Activated CD8-positive, alpha-beta memory T cell treated with anti-CD3 and anti-CD28 coated beads for 36 hours (primary cell): ENCODE measurements around the gene CFAP46. TPM values are rescaled to one million over a fixed set of nuclear protein-coding genes. Genes with fewer than 3 reads are reported as not detected.
"Not testable (repeated sequence)": the region's sequence is repeated elsewhere in the genome, so short reads cannot be mapped to it uniquely, and the experiment has no call there.

Source experiments
- CTCF ChIA-PET: fragments of 350-600 bp; sonication (Branson Sonifier 250); formaldehyde crosslinking; loops from one replicate; lab custom pipeline; 2021; ENCODE audit warnings: antibody characterized with exemption; lab: Charles Lee
- POLR2A ChIA-PET: fragments of 350-600 bp; sonication (Branson Sonifier 250); formaldehyde crosslinking; loops from one replicate; lab custom pipeline; 2021; ENCODE audit warnings: antibody characterized with exemption; lab: Charles Lee
- total RNA-seq, 2 experiments: library from RNA; stranded (reverse); gene quantifications; one replicate each; pipeline ENCODE4 v1.2.3, GENCODE V29; 2021

CFAP46 gene
- total RNA-seq, 2 experiments from 2014 or later = 0.19 TPM; not detected in 1

- ChIA-PET CTCF (no interaction called here), POLR2A (no interaction called here)
Measured at GRCh38 chr10:132858121-132859081, 84.0 kb downstream of the CFAP46 start.

GRCh38 chr10:132856869-132857524 is 85.4 kb downstream of the CFAP46 start:
- POLR2A ChIA-PET = no interaction called here
- CTCF ChIA-PET = no interaction called here

- POLR2A ChIA-PET = no interaction called here
- CTCF ChIA-PET = interaction anchor here (0.8 kb wide), 1 partner anchor 217 kb away, joined by 3 read pairs; no protein-coding TSS in a partner anchor
Measured at GRCh38 chr10:132855889-132856288, 86.5 kb downstream of the CFAP46 start.

DNA sequence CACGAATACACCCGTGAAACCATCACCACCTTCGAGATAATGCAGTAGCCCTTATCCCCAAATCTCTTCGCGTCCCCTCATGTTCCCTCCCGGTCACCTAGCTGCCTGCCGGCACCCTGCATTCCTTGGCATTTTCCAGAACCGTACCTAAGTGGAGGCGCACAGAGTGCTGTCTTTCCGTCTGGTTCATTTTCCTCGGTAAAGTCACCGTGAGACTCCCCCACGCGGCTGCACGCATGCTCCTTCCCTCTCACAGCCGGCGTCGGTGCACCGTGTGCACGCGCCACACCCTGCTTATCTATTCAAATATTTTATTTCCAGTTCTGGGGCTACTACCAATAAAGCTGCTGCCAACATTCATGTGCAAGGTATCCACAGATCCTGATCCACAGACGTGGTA is 90.9 kb downstream of the CFAP46 start:
- ChIA-PET POLR2A (no interaction called here), CTCF (interaction anchor here (1.3 to 1.4 kb wide), 2 partner anchors 8 to 197 kb away, joined by 3 read pairs; no protein-coding TSS in a partner anchor)

- POLR2A ChIA-PET = no interaction called here
Measured at GRCh38 chr10:132850896-132851295, 91.5 kb downstream of the CFAP46 start.

GRCh38 chr10:132850246-132850645 is 92.1 kb downstream of the CFAP46 start:
- ChIA-PET CTCF (interaction anchor here (1.3 to 1.4 kb wide), 2 partner anchors 9 to 196 kb away, joined by 3 read pairs; no protein-coding TSS in a partner anchor), POLR2A (no interaction called here)

More at GRCh38 chr10:132850896-132851295, 91.5 kb downstream of the CFAP46 start:
- CTCF ChIA-PET = interaction anchor here (1.3 to 1.4 kb wide), 2 partner anchors 9 to 197 kb away, joined by 3 read pairs; no protein-coding TSS in a partner anchor

GRCh38 chr10:132849546-132850031 is 92.8 kb downstream of the CFAP46 start:
- ChIA-PET POLR2A (no interaction called here), CTCF (no interaction called here)

GRCh38 chr10:132848951-132849545 is 93.3 kb downstream of the CFAP46 start:
- CTCF ChIA-PET = no interaction called here

DNA sequence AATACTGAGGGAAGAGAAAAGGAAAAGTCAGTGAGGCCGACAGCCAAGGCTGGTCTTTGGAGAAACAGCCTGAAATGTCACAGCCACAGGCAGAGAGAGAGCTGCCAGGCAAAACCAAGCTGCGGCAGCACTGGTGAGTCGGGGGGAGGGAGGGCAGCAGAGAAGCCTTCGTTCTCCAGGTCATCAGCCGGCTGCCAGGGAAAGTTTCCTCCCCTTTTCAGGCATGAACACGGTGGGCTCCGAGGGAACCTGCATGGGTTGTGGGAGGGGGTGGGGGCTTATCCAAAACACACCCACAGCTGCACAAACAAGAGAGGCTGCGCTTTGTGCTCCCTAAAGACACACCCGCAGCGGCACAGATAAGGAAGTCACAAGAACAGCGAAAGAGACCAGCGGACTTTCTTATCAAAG is 94.1 kb downstream of the CFAP46 start:
- CTCF ChIA-PET = no interaction called here

More at GRCh38 chr10:132848951-132849545, 93.3 kb downstream of the CFAP46 start:
- POLR2A ChIA-PET = no interaction called here

GRCh38 chr10:132847856-132848255 is 94.5 kb downstream of the CFAP46 start:
- CTCF ChIA-PET = no interaction called here
- POLR2A ChIA-PET = no interaction called here

More for the DNA sequence above, 94.1 kb downstream of the CFAP46 start:
- POLR2A ChIA-PET = no interaction called here

DNA sequence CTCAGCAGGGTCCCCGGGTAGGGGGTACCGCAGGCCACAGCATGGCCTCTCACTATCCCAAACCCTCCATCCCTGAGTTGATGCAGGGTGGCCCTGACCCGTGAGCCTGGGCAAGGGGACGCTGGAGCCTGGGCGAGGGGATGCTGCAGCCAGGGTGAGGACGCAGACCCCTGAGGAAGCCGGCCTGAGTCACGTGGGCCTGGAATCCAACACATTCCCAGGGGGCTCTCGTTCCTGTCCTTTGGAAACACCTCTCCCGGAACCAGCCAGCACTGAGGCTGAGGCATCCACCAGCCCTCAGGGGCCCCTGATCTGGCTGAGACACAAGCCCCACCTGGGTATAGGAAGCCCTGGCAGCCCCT is 95.0 kb downstream of the CFAP46 start:
- ChIA-PET CTCF (no interaction called here), POLR2A (no interaction called here)

DNA sequence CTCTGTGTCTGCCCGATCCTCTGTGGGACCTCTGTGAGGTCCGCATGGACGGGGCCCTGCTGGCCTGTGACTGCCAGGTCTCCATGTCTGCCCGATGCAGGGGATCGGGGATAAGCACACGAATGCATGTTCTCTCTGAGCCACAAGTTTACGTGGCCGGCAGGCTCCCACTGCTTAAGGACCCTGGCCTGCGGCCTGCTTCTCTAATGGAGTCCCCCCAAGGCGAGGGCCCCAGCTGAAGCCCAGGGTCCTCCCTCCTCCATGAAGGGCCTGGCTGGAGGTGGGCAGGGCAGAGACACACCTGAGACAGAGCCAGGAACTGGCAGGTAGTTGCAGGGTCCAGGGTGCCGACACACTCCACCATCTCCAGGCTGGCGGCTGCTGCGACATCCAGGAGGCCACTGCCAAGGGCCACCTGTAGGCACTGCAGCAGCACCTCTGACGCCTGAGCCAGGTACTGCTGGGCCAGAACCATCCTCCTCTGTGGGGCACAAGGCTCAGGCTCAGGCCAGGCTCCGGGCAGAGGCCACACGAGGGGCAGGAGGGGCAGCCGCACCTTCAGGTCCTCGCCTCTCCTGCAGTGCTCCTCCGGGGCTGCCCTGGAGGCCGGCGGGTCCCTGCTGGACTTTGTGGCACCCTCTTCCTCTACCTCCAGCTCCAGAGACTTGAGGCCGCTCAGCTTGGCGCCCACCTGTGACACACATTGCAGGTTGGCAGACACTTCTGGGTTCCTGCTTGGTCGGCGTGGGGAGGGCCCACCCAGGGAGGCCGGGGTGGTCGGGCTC is 95.5 kb downstream of the CFAP46 start:
- CTCF ChIA-PET = no interaction called here
- POLR2A ChIA-PET = no interaction called here

DNA sequence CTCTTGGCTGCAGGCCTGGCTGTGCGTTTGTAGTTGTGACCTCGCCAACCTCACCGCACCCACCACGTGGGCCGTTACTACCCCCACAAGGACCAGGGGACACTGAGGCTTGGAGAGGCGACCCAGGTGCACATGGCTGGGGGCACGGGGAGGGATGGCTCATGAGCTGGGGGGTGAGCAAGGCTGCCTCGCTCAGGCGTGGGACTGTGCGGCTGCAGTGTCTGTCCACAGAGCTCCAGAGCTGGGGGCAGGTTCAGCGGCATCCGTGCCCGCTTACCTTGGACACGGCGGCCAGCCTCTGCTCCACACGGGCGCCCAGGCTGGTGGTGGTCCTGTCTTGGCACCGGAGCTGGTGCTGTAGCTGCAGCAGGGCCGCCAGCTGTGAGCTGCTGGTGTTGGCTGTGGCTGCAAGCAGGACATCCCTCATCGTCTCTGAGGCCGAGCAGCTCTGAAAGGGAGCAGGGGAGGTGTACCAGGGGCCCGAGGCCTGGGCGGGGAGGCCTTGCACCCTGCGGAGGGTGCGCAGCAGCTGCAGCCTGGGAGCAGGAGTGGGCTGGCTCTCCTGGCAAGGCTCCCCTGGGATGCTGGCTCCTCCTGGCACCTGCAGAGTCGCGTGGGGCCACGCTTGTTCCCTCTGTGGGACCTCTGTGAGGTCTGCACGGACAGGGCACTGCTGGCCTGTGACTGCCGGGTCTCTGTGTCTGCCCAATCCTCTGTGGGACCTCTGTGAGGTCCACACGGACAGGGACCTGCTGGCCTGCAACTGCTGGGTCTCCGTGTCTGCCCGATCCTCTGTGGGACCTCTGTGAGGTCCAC is 96.4 kb downstream of the CFAP46 start:
- ChIA-PET POLR2A (no interaction called here), CTCF (no interaction called here)

DNA sequence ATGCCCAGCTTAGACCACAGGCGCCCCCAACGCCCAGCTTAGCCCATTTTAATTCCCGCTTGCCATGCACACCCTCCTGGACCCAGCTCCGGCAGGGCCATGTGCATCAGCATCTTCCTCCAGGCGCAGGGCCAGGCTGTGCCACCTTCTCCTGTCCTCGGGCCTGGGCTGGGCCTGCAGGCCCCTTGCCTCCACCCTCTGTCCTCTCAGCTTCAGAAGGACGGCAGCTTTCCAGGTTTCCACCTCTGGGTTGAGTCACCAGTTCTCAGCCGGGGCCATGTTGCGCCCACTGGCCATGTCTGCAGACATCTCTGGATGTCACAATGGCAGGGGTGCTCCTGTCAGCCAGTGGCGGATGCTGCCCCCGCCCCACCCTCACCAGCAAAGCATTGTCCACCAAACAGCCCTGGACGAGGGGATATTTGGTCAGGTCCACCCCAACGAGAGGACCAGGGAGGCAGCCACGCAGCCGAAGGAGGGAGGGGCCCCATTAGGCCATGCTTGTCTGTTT is 97.3 kb downstream of the CFAP46 start:
- ChIA-PET POLR2A (no interaction called here), CTCF (no interaction called here)

DNA sequence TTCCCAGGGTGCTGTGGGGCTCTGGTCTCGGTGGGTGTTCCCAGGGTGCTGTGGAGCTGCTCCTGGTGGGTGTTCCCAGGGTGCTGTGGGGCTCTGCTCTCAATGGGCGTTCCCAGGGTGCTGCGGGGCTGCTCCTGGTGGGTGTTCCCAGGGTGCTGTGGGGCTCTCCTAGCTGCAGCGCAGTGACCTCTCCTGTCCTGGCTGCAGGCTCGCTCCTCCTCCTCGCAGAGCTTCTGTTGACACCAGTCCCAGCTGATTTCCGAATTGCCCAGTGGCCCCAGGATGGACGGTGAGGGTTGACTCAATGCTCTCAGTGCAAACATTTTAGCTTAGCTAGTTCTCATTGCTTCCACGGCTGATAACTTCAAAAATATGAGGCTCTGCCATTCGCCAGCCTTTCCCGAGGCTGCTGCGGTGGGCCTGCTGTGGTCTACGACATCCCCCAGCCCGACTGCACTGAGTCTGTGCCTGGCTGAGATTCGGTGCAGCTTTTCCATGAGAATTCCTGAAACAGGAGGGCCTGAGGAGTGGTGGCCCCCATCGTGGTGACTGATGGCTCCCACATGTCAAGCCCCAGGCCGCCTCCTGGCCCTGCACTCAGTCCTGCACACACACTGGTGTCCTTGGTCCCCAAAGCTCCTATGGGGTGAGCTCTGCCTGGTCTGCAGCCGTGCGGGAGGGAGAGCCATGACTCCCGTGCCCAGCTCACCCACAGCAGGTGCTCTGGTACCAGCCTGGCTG is 98.1 kb downstream of the CFAP46 start:
- ChIA-PET POLR2A (no interaction called here), CTCF (no interaction called here)

GRCh38 chr10:132843276-132843675 is 99.1 kb downstream of the CFAP46 start:
- POLR2A ChIA-PET, CTCF ChIA-PET: not testable (repeated sequence)

- POLR2A ChIA-PET = no interaction called here
- CTCF ChIA-PET = no interaction called here
Measured at GRCh38 chr10:132842397-132842796, 100.0 kb downstream of the CFAP46 start.
